ENCODE measurements around the gene ADARB2.

Gene ADARB2

DNA sequence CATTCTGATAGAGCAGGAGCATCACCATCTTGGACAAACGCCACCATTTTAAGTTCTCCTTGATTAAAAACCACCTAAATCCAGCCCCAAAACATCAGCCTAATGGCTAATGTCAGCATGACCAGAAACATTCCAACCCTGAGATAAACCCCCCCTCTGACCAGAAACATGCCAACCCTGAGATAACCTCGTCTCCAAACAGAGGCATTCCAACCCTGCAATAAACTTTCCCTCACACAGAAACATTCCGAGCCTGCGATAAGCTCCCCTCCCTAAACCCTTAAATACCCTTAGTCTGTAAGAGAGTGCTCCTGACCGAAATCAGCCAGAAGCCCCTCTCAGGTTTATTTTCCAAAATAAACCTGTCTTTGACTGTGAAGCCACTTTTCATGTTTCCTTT is 76.5 kb downstream of the ADARB2 start:
- H3K36me3 ChIP-seq (ENCODE audit: control insufficient read depth, low read length): no peaks in the 10 kb centered on the region
- TF ChIP-seq, protein P1, sequence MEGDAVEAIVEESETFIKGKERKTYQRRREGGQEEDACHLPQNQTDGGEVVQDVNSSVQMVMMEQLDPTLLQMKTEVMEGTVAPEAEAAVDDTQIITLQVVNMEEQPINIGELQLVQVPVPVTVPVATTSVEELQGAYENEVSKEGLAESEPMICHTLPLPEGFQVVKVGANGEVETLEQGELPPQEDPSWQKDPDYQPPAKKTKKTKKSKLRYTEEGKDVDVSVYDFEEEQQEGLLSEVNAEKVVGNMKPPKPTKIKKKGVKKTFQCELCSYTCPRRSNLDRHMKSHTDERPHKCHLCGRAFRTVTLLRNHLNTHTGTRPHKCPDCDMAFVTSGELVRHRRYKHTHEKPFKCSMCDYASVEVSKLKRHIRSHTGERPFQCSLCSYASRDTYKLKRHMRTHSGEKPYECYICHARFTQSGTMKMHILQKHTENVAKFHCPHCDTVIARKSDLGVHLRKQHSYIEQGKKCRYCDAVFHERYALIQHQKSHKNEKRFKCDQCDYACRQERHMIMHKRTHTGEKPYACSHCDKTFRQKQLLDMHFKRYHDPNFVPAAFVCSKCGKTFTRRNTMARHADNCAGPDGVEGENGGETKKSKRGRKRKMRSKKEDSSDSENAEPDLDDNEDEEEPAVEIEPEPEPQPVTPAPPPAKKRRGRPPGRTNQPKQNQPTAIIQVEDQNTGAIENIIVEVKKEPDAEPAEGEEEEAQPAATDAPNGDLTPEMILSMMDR (IDR thresholded peaks at IDR 0.05; ENCODE audit: low read depth, low read length, poor library complexity, severe bottlenecking): no peak
- TF ChIP-seq EZH2phosphoT487 (IDR thresholded peaks at IDR 0.05; ENCODE audit: borderline replicate concordance, low read length): no peak
- peaks cover 53% of the 10 kb centered on the region for H3K27me3 ChIP-seq (ENCODE audit: control insufficient read depth, low read length)
- no peaks in the 10 kb centered on the region for H3K79me2 ChIP-seq (ENCODE audit: control insufficient read depth, low read length)
- H3K4me1 ChIP-seq (ENCODE audit: control insufficient read depth, low read length): peaks cover 39% of the 10 kb centered on the region
- H3K9me3 ChIP-seq (ENCODE audit: control insufficient read depth, insufficient read depth, low read length): no peaks in the 10 kb centered on the region
- peak overlapping the region; percentile 67 for H3K4me2 ChIP-seq (ENCODE audit: low read length)
- H3K4me3 ChIP-seq (ENCODE audit: low read length): no peak overlapping the region
- H4K20me1 ChIP-seq (ENCODE audit: control insufficient read depth, insufficient read depth, low read depth, low read length): no peaks in the 10 kb centered on the region
- no peaks in the 10 kb centered on the region for H3F3A ChIP-seq (ENCODE audit: control insufficient read depth, insufficient read depth)
- no peaks in the 10 kb centered on the region for H3K9me2 ChIP-seq (replicated peaks; ENCODE audit: control insufficient read depth, low read length)
- H3K27ac ChIP-seq (ENCODE audit: low read depth, low read length): no peak overlapping the region

DNA sequence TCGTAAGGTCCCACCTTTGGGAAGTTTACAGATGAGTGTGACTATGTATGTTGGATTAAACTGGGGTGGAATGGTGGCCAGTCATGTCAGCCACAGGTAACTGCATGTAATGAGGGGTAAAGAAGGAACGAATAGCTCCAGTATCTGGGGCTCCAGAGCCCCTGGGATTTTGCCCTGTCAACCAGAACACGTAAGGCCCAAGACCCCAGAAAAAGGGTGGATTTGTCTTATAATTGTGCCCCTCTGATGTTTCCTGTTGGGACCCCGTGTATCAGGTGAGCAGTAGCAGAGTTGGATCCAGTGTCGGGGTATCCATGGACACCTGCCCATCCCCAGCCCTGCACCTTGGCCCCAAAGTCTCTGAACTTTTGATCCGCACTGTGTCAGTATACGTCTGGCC is 76.9 kb downstream of the ADARB2 start:
- TF ChIP-seq, protein P1 (IDR thresholded peaks at IDR 0.05; ENCODE audit: low read depth, low read length, poor library complexity, severe bottlenecking): no peak
- no peak for TF ChIP-seq EZH2phosphoT487 (IDR thresholded peaks at IDR 0.05; ENCODE audit: borderline replicate concordance, low read length)
- no peak overlapping the region for H3K4me2 ChIP-seq (ENCODE audit: low read length)
- H4K20me1 ChIP-seq (ENCODE audit: control insufficient read depth, insufficient read depth, low read depth, low read length): no peaks in the 10 kb centered on the region

DNA sequence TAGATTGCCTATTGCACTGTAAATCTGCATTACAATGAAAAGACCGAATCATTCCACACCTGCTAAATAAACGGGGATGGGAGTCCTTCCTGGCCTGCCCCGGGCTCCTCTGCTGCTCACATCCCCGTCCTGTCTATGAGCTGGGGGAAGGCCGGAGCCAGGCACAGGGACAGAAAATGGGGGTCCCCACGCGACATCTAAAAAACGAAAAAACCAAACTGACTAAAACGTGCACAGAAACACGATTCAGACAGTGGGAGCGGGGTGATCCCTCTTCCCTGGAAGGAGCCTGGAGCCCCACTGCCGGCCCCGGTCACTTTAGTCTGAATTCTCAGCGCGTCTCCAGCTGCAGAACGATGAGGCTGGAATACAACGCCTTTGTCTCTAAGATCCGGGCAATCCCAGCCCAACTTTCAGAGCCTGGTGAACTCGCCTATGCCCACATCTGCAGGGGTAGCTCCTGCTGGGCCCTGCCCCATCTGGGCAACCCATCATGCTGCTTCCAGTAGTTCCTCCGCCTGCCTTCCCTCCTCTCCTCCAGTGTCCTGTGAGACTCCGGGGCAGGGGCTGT is 78.0 kb downstream of the ADARB2 start:
- peaks cover 34% of the 10 kb centered on the region for H3K4me1 ChIP-seq (ENCODE audit: control insufficient read depth, low read length)
- no peak for TF ChIP-seq EZH2phosphoT487 (IDR thresholded peaks at IDR 0.05; ENCODE audit: borderline replicate concordance, low read length)
- TF ChIP-seq, protein P1 (IDR thresholded peaks at IDR 0.05; ENCODE audit: low read depth, low read length, poor library complexity, severe bottlenecking): no peak
- no peak overlapping the region for H3K4me2 ChIP-seq (ENCODE audit: low read length)
- no peaks in the 10 kb centered on the region for H3K9me3 ChIP-seq (ENCODE audit: control insufficient read depth, insufficient read depth, low read length)
- peaks cover 46% of the 10 kb centered on the region for H3K27me3 ChIP-seq (ENCODE audit: control insufficient read depth, low read length)
- no peaks in the 10 kb centered on the region for H3F3A ChIP-seq (ENCODE audit: control insufficient read depth, insufficient read depth)
- no peaks in the 10 kb centered on the region for H3K9me2 ChIP-seq (replicated peaks; ENCODE audit: control insufficient read depth, low read length)
- no peaks in the 10 kb centered on the region for H3K79me2 ChIP-seq (ENCODE audit: control insufficient read depth, low read length)
- H3K36me3 ChIP-seq (ENCODE audit: control insufficient read depth, low read length): no peaks in the 10 kb centered on the region
- no peak overlapping the region for H3K4me3 ChIP-seq (ENCODE audit: low read length)
- no peaks in the 10 kb centered on the region for H4K20me1 ChIP-seq (ENCODE audit: control insufficient read depth, insufficient read depth, low read depth, low read length)
- H3K27ac ChIP-seq (ENCODE audit: low read depth, low read length): no peak overlapping the region

More for the DNA sequence above, 76.9 kb downstream of the ADARB2 start:
- no peak overlapping the region for H3K27ac ChIP-seq (ENCODE audit: low read depth, low read length)
- no peaks in the 10 kb centered on the region for H3F3A ChIP-seq (ENCODE audit: control insufficient read depth, insufficient read depth)
- no peak overlapping the region for H3K4me3 ChIP-seq (ENCODE audit: low read length)
- H3K9me3 ChIP-seq (ENCODE audit: control insufficient read depth, insufficient read depth, low read length): no peaks in the 10 kb centered on the region
- H3K4me1 ChIP-seq (ENCODE audit: control insufficient read depth, low read length): peaks cover 39% of the 10 kb centered on the region
- H3K9me2 ChIP-seq (replicated peaks; ENCODE audit: control insufficient read depth, low read length): no peaks in the 10 kb centered on the region
- H3K79me2 ChIP-seq (ENCODE audit: control insufficient read depth, low read length): no peaks in the 10 kb centered on the region
- H3K27me3 ChIP-seq (ENCODE audit: control insufficient read depth, low read length): peaks cover 52% of the 10 kb centered on the region
- no peaks in the 10 kb centered on the region for H3K36me3 ChIP-seq (ENCODE audit: control insufficient read depth, low read length)

Measured in DOHH2 (cell line).